Coronary artery (tissue), 2 donors: ENCODE measurements around the gene OVAAL.
A peak's percentile ranks its signal among the peaks of the same experiment; 100 is the strongest.

ENCODE experiments used
- DNase-seq: peaks from one replicate; pipeline ENCODE4 v3.0.0-alpha.2; 2017; ENCODE audit warnings: low spot score
- H3K27ac ChIP-seq, 2 donors: fragments of 200-600 bp; sonication (generic); one replicate each; pipeline ENCODE4 v1.5.1; 2016 to 2019
- H3K4me3 ChIP-seq: fragments of 200-600 bp; sonication (generic); 2 replicates; pipeline ENCODE4 v1.5.1; 2016; ENCODE audit warnings: mild to moderate bottlenecking, moderate library complexity
- CTCF ChIP-seq: fragments of 200-600 bp; sonication (generic); IDR thresholded peaks from one replicate; pipeline ENCODE4 v1.5.1; 2019; ENCODE audit warnings: antibody characterized with exemption

OVAAL gene

GRCh38 chr1:180563026-180563827 lies 4.5 kb downstream of the OVAAL start:
- H3K27ac ChIP-seq, result peak overlapping the region; percentile 21 to 70
- TF ChIP-seq CTCF, result no peak
- no peak for DNase-seq

GRCh38 chr1:180565121-180565871 lies 6.5 kb downstream of the OVAAL start:
- no peak for DNase-seq
- no peak for TF ChIP-seq CTCF
- no peak overlapping the region for H3K27ac ChIP-seq
- no peak overlapping the region for H3K4me3 ChIP-seq

More at GRCh38 chr1:180563026-180563827, 4.5 kb downstream of the OVAAL start:
- H3K4me3 ChIP-seq, result no peak overlapping the region

- no peak overlapping the region for H3K4me3 ChIP-seq
- no peak for DNase-seq
- H3K27ac ChIP-seq, result no peak overlapping the region
- TF ChIP-seq CTCF, result no peak
These were observed 7.3 kb downstream of the OVAAL start for GRCh38 chr1:180566026-180566425.

- DNase-seq, result no peak
- Histone ChIP-seq H3K4me3 (no peak overlapping the region), H3K27ac (no peak overlapping the region)
- TF ChIP-seq CTCF, result no peak
These were observed 7.7 kb downstream of the OVAAL start for GRCh38 chr1:180566495-180566894.

- no peak overlapping the region for H3K27ac ChIP-seq
- DNase-seq, result no peak
- TF ChIP-seq CTCF, result no peak
- no peak overlapping the region for H3K4me3 ChIP-seq
These were observed 8.9 kb downstream of the OVAAL start for GRCh38 chr1:180567654-180568053.

GRCh38 chr1:180568184-180568583 lies 9.4 kb downstream of the OVAAL start:
- no peak for DNase-seq
- TF ChIP-seq CTCF, result no peak
- Histone ChIP-seq H3K27ac (no peak overlapping the region), H3K4me3 (no peak overlapping the region)
